SKM-1 treated with dmso at 0.1 percent for 144 hours (cell line): ENCODE data around the gene S100A7A.
"Not testable (repeated sequence)": the region's sequence is repeated elsewhere in the genome, so short reads cannot be mapped to it uniquely, and the experiment has no call there.

ENCODE experiments used
- DNase-seq: peaks from one replicate; lab custom pipeline; 2025; ENCODE audit not compliant: unreplicated experiment; lab: John Stamatoyannopoulos, UW

Gene S100A7A

DNA sequence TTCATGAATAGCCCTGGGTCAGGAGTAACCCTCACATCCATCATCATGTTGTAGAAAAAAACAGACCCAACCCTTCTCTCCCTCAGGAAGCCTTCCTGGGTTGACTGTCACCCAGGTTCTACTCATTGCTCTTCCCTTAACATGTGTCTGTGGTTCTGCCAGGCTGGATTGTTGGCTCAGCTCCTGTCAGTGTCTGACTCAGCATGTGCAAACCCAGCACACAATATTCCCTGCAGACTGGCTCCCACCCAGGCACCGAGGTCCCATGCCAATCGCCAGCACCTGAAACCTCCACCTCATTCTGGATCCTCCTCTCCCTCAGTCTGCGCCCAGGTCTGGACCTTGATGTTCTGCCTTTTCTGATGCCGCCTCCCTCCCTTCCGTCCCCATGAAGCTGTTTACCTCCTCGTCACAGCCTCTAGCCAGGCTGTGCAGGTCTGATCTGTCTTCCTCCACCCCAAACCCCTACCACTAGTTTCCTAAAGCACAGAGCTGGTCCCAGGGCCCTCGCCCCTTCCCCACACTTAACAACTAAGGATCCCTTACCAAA lies 21.1 kb upstream of the S100A7A start:
- no peak for DNase-seq

DNA sequence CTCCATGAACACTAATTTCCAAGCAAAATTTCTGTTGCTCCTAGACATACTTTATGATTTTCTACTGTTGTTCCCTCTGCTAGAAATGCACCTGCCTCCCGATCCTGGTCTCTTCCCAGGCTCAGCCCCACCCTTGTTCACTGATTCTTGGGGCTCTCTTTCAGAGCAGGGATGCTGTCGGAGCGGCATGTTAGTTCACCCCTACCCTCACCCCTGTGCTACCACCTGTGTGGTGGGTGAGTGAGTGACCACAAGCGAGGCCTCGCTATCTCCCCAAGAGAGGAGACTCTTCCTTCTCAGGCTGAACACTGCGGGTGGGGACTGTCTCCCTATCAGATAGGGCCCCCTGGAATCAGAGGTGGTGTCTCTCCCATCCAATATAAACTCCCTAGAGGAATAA lies 20.5 kb upstream of the S100A7A start:
- no peak for DNase-seq

DNA sequence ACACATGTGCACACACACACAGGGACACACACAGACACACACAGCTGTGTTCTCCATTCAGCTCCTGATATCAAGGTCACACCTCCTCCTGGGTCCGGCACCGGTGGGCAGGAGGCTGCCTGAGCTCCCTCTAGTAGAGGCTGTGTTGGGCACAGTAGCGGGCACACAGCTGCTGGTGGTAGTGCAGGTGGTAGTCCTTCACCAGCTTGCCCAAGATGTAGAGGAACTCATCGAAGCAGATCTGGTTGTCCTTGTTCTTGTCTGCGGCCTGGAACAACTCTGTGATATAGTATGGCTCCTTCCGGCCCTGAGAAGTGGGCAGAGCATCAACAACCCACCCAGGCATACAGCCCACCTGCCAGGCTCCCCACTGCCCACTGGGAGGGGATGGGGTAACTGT lies 19.9 kb upstream of the S100A7A start:
- DNase-seq, result no peak

DNA sequence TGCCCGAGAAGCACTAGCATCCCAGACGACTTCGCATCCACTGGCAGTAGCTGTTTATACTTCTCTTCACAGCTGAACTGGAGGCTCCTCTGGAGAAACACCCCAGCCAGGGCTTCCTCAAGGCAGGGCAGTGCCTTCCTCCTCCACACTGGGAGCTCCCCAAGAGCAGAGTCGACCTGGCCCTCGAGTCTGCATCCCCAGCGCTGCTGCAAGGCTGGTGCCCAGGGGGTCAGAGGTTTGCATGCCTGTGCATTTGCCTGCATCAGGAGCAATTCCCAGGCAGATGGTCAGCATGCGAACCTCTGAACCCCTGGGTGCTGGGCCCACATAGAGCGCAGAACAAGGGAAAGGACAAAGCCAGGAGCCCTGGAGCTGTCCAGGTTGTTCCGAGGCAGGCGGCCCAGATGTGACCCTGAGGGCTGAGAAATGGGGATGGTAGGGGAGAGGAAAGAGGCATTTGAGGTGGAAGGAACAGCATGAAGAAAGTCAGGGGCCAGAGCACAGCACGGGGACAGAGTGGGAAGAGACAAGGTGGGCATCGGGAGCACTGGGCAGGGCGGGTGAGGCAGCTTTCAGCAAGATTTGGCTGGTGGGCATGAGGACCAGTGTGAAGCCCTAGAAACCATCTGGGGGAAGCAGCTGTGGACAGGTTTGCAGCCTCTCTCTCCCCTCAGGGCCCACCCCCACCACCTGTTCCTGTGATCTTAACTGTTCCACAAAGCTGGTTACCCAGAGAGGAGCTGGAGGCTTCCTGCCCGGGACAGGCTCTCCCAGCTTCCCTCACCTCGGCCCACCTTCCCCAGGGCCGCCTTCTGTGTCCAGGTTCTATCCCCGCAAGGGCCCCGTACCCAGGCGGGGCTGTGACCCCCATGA lies 19.0 kb upstream of the S100A7A start:
- no peak for DNase-seq

DNA sequence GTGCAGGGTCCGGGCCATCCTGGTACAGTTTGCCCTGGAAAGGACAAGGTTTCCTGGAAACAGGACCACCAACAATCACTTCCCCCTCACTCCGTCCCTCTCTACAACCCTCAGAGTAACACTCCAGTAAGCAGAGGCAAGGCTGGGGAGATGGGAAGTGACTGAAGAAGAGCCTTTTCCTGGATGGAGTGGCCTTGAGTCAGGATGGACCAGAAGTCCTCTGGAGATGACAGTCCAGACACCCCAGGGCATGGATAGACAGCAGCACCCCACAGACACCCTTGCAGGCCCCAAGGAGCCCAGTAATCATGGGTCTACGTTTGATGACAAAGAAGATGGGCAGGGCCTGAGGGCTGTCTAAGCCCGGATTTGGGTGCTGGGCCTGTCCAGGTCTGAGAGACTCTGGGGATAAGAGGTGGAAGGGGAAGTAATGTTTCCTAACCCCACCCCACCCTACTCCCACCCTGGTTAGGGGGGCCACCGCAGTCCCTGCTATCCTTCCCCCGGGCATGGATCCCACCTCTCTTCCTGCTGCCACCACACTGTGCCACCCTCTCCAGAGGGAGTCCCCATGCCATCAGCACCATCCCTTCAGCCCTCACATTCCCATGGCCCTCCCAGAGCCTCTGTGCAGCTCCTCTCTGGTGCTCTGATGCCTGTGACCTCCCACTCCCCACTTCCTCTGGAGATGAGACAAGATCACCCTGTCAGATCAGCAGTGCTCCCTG lies 18.2 kb upstream of the S100A7A start:
- no peak for DNase-seq

DNA sequence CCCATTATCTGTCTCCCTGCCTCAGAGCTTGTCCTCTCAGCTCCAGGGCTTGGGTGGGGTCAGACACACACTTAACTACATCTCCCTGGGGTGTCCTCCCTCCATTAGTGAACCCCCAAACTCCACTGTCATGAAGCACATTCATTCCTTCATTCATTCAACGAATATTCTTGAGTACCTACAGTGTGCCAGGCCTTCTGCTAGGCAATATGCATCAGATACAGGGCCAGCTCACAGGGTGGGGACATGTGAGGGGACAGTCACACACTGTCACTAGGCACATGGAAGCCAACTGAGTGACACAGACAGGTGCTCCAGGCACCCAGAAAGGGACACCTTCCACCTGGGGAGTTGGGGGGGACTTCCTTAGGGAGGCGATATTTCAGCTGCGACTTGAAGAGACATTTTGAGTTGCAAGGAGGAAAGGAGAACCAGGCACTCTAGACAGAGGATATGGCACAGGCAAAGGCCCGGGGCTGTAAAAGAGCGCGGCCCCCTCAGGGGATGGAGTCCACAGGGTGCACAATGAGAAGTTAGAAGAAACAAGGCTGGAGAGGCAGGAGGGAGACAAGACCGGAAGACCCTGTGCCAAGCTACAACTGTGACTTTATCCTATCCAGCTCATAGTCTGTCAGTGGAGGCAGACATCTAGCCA lies 16.8 kb upstream of the S100A7A start:
- no peak for DNase-seq

DNA sequence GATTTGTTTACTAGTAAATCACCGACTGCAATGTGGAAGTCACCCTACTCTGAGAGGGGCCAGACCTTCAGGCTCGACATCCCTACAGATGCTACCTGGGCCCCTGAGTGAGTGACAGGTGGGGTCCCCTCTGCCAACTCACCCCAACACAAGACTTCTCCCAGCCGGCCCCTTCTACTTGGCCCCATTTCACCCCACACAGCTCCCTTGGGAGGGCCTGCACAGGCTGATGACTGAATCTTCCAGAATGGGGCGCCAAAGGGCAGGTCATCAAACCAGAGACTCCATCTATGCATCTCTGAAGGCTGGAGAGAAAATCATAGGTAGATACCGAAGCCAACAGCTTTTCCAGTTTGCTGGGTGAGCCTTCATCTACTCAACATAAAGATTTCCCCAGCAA lies 16.1 kb upstream of the S100A7A start:
- no peak for DNase-seq

DNA sequence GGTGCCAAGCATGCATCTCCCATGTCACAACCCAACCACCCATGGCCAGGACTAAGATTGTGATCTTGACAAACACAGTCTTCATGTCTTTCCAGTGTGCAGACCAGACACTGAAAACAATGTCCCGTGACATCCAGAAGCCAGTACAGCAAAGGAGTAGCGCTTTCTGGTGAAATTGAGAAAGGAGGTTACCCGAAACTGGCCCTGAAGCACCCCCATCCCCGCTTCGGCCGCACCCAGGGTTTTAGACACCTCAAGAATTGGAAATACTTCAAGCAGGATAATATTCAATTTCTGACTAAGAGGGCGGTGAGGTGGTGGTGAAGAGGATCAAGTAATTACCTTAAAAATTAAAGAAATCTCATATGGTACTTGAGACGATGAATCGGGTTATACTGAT lies 14.9 kb upstream of the S100A7A start:
- no peak for DNase-seq

DNA sequence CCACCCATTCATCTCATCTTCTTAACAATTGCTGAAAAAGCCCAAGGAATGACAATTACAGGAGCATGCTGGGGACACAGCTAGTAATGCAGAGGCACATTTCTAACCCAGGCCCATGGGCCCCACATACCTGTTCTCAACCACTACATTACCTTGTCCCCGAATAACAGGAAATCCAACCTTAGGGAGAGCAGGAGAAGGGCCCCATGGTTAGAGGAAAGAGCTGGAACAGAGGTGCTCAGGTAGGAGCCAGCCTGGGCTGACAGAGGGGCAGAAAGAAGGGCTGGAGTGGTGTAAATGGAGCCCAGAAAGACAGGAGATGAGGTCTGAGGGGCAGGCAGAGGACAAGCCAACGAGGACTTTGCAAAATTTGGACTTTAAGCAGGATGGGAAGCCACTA lies 14.1 kb upstream of the S100A7A start:
- DNase-seq, result no peak

DNA sequence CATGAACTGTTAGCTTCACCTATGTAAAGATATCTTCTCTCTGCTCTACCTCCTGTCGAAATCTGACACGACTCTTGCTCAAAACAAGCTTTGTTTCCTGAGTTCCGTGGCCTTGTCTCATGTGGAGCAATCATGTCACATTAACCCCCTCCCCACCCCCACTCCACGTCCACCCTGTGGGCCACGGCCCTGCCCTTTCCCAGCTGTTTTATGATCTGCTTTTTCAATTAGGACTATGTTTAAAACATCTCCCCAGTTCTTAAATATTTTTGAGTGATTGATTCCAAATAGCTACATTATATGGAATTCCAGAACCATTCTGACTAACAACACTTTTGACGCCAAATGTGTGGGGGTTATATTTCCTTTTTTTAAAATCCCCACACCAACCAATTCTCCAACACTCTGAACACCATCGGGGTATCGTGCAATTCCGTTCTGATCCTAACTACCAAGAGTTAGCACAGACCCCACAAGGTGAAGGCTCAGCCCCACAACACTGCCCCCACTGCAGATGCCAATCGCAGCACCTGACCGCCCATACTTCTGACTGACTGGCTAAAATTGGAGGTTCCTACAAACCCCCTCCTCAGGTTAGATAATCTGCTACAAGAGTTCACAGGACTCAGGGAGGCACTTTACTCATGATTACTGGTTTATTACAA lies 12.8 kb upstream of the S100A7A start:
- no peak for DNase-seq

DNA sequence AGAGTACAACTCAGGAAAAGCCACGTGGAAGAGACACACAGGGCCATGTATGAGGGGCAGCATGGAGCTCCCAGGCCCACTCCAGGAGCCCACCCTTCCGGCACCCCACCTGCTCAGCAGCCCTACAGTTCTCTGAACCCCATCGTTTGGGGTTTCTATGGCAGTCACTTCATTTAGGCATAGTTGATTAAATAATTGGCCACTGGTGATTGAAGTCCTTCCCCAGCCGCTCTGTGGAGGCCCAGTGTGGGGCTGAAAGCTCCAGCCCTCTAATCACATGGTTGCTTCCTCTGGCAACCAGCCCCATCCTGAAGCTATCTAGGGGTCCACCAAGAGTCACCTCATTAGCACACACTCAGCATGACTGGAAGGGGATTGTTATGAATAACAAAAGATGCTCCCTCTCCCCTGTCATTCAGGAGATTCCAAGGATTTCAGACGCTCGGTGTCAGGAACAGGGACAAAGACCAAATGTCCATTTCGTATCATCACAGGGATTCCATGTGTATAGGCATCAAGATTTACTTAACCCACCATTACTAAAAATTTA lies 12.2 kb upstream of the S100A7A start:
- no peak for DNase-seq

DNA sequence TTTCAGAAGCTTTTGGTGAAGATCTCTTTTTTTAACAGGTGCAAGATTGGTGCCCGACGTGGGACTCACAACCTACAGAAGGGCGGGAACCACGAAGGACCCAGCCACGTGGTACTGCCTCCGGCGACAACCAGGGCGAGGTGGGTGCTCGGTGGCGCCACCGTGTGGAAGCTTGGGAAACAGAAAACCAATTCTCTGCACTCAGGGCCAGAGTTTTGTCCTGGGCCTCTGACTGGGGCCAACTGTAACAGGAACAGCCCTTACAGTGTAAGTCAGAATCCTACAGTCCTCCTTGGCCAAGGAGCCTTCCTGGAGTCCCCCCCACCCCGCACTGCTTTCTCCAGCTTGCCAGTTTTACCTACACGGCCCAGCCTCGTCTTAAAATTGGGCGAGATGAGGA lies 11.6 kb upstream of the S100A7A start:
- DNase-seq, result peak; percentile 75

DNA sequence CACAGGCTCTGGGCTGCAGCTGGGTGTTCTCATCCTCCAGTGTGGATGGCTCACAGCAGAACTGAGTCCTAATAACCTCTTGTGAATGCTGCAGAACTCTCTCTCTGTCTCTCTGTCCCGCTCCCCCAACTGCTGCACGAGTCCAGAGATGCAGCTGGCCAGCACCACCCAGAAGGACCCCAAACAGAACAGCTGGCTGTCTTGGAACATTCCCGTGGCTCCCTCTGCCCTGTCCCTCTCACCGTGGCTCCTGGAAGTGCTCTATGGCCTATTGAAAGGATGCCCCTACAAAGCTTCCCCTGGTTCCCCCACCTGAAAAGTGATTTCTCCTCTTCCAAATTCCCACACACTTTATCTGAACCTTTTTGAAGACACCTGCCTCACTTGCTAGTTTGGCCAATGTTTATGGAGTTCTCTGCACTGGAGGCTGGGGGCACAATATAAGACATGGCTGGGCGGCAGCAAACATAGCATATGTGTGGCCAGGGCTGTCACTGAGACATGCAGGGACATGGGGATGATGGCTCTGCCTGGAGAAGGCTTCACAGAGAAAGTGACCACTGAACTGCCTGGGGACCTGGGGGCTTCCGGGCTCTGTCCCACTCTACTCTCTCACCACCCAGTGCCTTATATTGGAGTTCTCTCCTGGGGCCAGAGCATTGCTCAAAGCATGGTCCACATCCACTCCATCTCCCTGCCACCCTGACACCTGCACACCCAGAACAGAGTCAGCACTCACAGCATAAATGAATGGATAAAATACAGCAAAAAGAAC lies 10.3 kb upstream of the S100A7A start:
- not testable (repeated sequence) for DNase-seq

DNA sequence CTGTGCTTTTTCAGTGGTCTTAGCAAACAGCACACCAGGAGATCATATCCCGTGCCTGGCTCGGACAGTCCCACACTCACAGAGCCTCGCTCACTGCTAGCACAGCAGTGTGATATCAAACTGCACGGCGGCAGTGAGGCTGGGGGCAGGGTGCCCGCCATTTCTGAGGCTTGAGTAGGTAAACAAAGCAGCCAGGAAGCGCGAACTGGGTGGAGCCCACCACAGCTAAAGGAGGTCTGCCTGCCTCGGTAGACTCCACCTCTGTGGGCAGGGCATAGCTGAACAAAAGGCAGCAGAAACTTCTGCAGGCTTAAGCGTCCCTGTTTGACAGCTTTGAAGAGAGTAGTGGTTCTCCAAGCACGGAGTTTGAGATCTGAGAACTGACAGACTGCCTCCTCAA lies 9.0 kb upstream of the S100A7A start:
- not testable (repeated sequence) for DNase-seq

DNA sequence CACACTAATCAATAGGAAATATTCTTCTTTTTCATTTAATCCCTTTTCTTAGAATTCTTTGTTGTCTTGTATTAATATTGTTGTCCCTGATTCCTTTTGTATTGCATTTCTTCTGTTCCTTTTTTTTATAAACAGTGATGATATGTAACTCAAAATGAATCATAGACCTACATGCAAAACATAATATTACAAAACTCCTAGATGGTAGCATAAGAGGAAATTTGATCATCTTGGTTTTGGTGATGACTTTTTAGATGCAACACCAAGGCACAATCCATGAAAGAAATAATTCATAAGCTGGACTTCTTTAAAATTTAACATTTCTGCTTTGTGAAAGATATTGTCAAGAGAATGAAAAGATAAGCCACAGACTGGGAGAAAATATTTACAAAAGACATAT lies 2.4 kb upstream of the S100A7A start:
- DNase-seq, result not testable (repeated sequence)

DNA sequence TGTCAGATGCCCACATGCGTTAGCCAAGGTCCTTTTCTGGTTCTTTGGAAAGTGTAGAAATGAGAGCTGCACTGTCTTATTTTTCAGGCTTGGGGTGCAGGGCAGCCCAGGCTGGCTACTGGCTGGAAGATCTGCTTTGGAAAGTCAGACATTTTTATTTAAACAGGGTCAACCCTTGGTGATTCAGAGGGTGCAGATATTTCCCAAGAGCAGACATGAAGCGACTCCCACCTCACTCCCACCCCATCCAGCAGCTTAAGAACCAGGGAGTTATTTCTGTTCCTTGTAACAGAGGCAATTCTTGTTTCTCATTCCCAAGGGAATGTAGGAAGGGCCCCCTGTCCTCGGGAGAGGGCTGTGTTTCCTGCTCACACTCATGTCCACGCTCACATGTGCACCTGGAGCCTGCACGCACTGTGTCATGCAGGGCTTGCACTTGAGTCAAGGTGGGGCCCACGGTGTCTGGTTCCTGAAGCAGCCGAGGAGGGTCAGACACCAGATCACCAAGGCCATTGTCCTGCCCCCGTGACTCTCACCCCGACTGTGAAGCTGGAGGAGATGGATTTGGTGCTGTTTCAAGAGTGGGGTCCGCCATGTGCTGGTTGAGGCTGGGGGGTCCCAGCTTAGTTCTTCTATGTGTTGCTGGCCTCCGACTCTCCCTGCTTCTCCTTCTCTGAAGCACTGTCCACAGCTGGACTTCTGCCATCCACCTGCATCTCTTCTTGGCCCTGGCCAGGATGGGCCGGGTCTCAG lies 992 bp downstream of the S100A7A start:
- DNase-seq, result no peak

DNA sequence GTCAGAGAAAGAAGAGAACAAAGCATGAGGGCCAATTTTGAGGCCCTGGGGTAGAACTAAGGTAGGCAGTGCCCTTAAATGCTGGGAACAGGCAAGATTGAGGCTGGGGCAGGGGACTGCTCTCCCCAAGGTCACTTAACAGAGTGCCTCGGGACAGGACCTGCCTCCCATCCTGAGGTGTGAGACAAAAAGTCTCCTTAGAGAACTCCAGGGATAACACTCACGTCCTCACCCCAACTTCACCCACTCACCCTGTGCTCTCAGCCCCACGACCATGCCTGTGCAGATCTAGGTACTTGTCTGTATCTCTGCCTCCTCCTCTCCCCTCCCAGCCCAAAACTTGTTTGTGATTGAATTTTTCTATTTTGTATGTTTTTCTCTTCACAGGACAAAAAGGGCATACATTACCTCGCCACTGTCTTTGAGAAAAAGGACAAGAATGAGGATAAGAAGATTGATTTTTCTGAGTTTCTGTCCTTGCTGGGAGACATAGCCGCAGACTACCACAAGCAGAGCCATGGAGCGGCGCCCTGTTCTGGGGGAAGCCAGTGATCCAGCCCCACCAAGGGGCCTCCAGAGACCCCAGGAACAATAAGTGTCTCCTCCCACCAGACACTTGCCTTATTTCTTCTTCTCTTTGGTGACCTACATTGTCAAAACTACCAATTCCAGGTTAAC lies 2.6 kb downstream of the S100A7A start:
- not testable (repeated sequence) for DNase-seq

DNA sequence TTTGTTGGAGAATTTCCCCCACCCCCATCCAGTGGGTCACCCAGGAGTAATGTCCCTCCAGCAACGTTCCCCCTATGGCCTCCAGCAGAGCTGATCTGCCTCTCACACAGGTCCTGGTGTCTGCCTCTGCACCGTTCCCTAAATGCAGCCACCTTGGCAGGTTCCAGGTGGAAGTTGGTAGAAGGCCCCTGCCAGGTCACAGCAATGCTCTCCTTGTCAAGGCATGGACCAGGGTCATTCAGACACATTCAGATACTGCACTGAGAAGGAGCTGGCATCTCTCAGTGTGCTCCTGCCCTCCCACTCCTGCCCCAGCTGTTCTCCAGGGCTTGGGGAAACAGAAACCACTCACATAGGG lies 3.1 kb downstream of the S100A7A start:
- DNase-seq, result not testable (repeated sequence)

DNA sequence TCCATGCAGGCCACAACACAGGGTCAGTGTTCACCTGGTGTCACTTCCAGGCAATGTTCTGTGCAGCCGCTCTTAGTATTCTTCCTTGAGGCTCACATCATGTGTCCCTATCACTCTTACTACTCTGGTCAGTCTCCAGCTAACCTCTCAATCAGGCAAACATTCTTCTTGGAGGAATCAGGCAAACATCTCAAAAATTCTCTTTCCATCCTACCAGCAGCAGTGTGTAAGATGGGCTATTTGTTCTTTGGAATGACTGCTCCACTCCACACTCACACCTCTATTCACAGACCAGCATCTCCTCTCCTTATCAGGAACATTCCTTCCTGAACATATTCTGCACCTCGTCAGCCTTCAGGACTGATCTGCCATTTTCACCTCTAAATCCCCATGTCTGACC lies 4.0 kb downstream of the S100A7A start:
- DNase-seq, result no peak
